NCI-H460 (cell line): Measurements from ENCODE around the gene PIK3R6. TPM values are rescaled to one million over a fixed set of nuclear protein-coding genes. Genes with fewer than 3 reads are reported as not detected.

ENCODE experiments used
- DNase-seq: peaks from one replicate; pipeline ENCODE4 v3.0.0-alpha.2; 2016; ENCODE audit warnings: low read depth; ENCODE audit errors: extremely low read depth
- total RNA-seq: library from RNA; depleted of rRNA; stranded (reverse); fragments of >200 nt; shearing (Covaris generic); gene quantifications from 2 replicates; pipeline ENCODE4 v1.2.3, GENCODE V29; 2014; rRNA removed

PIK3R6 gene
- total RNA-seq, 1 experiment from 2014 or later, result not detected

- DNase-seq, result no peak
Observed at GRCh38 chr17:8757189-8757588, 110.3 kb downstream of the PIK3R6 start.

GRCh38 chr17:8755590-8756255, 111.8 kb downstream of the PIK3R6 start:
- no peak for DNase-seq

GRCh38 chr17:8754890-8755289, 112.6 kb downstream of the PIK3R6 start:
- no peak for DNase-seq

GRCh38 chr17:8753976-8754440, 113.5 kb downstream of the PIK3R6 start:
- DNase-seq, result peak; percentile 23

GRCh38 chr17:8753136-8753975, 114.1 kb downstream of the PIK3R6 start:
- DNase-seq, result no peak

Other genes with a start within 250 kb of the PIK3R6 start
- 8.0 and 8.1 TPM in 2 replicates for gene MYH10, start 236.9 kb downstream of the PIK3R6 start, total RNA-seq
- gene CCDC42, start 122.8 kb downstream of the PIK3R6 start, total RNA-seq, result not detected in 2 replicates
- not detected in 2 replicates for gene SPDYE4, start 109.1 kb downstream of the PIK3R6 start, total RNA-seq
- gene MFSD6L, start 68.3 kb downstream of the PIK3R6 start, total RNA-seq, result not detected in 2 replicates
- gene PIK3R5, start 98.0 kb upstream of the PIK3R6 start, total RNA-seq, result 0.35 TPM in 2 replicates
- gene NTN1, start 153.8 kb upstream of the PIK3R6 start, total RNA-seq, result 0.69 and 0.87 TPM in 2 replicates